Psoas muscle (tissue), 8 donors: ENCODE results near the gene ETS1. TPM values are rescaled to one million over a fixed set of nuclear protein-coding genes. Genes with fewer than 3 reads are reported as not detected.
A peak's percentile ranks its signal among the peaks of the same experiment; 100 is the strongest.

ENCODE experiments used
- ATAC-seq, 4 donors: fragments of 200-7000 bp; cut with Tn5 transposase; one replicate each; pipeline ENCODE4 v1.9.1; 2020; ENCODE audit warnings: moderate library complexity in 3 of 4, mild to moderate bottlenecking in 2 of 4
- DNase-seq, 2 donors: peaks; one replicate each; pipeline ENCODE4 v3.0.0-alpha.2; 2020
- H3K27ac ChIP-seq: fragments of 200-600 bp; one replicate; pipeline ENCODE4 v1.8.0; 2022
- H3K27me3 ChIP-seq, 3 donors: fragments of 200-600 bp in 1 of 3; one replicate each; pipeline versions ENCODE4 v1.6.1 to v1.8.0; 2013 to 2022; ENCODE audit warnings: low read length in 2 of 3, mild to moderate bottlenecking in 2 of 3, moderate library complexity in 1 of 3; ENCODE audit not compliant: insufficient read depth in 3 of 3
- H3K36me3 ChIP-seq, 2 donors: fragments of 200-600 bp in 1 of 2; one replicate each; pipeline versions ENCODE4 v1.6.1 to v1.8.0; 2013 to 2022; ENCODE audit warnings: low read depth in 1 of 2, mild to moderate bottlenecking in 1 of 2, moderate library complexity in 1 of 2; ENCODE audit not compliant: insufficient read depth in 1 of 2
- H3K4me1 ChIP-seq: fragments of 200-600 bp; one replicate; pipeline ENCODE4 v1.8.0; 2022
- H3K4me3 ChIP-seq: fragments of 200-600 bp; one replicate; pipeline ENCODE4 v1.8.0; 2022; ENCODE audit warnings: mild to moderate bottlenecking
- H3K9me3 ChIP-seq: fragments of 200-600 bp; one replicate; pipeline ENCODE4 v1.8.0; 2022
- WGBS, 3 donors: extraction: QIAGEN DNeasy Blood & Tissue Kit; methylation state at CpG; one replicate each; pipeline versions ENCODE4 v1.1.6 to v1.1.7; 2013; 5-methylcytosine and 5-hydroxymethylcytosine counted together
- intact Hi-C, 2 donors: fragments of 100-400 bp; cut with DNase I; formaldehyde crosslinking; loops; one replicate each; pipeline versions ENCODE4 v1.11.0 to v1.14.2; 2022
- polyA plus RNA-seq, 3 donors: library from polyadenylated mRNA; stranded (reverse); fragments of 200-250 nt; gene quantifications; one replicate each; pipeline ENCODE4 v1.2.3, GENCODE V29; 2013
- total RNA-seq, 4 donors: library from RNA; stranded (reverse); fragmentation: NEBNext Ultra II Directional in 2 of 4; extraction: Animal tissue kit (Norgen Biotek cat#: 25700) in 2 of 4; gene quantifications; one replicate each; pipeline versions ENCODE4 v1.2.1 to v1.2.4, GENCODE V29; 2021 to 2023
- TF ChIP-seq, protein P1 (sequence below): fragments of 200-600 bp; IDR thresholded peaks from one replicate; pipeline ENCODE4 v1.8.0; 2022; ENCODE audit warnings: antibody characterized with exemption
- donor health status: healthy with polysubstance abuse.
- donor health status: DM: no; HTN: no; CAD: no; lungs with moderate emphysema.
- donor health status: Bipolar disorder and iron deficiency.
- donor health status: healthy.
- donor health status: DM: yes; HTN: yes; CAD: no.
- donor health status: DM: no; HTN: no; CAD: no.
- donor health status: DM: no; HTN: no; CAD: no.
- donor health status: DM: yes; HTN: yes; CAD: no.

ETS1 gene
- total and polyA plus RNA-seq, 7 donors = 8.5 to 32.4 (median 19.3) TPM

DNA sequence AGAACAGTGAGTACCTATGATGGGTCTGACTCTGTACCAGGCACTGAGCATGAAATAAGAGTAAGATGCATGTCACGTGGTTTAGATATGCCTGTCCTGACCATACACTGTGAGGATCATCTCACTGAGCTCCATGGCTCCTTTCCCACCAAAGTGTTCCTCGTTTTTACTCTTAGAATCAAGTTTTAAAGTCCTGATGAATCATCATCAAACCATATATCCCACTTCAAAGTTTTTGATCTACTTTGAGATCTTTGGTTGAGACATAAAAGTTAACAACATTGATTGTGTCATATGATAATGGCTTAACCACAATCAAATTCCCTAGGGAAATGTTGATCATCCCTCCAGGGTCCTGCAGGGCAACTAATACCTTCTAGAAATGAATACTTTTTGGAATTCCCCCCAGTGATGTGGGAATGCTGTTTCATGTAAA lies 12.8 kb downstream of the ETS1 start:
- no peak overlapping the region for H3K27ac ChIP-seq
- peaks cover 11% of the 10 kb centered on the region for H3K4me1 ChIP-seq
- no peak for DNase-seq
- TF ChIP-seq, protein P1, sequence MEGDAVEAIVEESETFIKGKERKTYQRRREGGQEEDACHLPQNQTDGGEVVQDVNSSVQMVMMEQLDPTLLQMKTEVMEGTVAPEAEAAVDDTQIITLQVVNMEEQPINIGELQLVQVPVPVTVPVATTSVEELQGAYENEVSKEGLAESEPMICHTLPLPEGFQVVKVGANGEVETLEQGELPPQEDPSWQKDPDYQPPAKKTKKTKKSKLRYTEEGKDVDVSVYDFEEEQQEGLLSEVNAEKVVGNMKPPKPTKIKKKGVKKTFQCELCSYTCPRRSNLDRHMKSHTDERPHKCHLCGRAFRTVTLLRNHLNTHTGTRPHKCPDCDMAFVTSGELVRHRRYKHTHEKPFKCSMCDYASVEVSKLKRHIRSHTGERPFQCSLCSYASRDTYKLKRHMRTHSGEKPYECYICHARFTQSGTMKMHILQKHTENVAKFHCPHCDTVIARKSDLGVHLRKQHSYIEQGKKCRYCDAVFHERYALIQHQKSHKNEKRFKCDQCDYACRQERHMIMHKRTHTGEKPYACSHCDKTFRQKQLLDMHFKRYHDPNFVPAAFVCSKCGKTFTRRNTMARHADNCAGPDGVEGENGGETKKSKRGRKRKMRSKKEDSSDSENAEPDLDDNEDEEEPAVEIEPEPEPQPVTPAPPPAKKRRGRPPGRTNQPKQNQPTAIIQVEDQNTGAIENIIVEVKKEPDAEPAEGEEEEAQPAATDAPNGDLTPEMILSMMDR = no peak
- H3K27me3 ChIP-seq = no peaks in the 10 kb centered on the region
- no peak for ATAC-seq
- H3K4me3 ChIP-seq = no peak overlapping the region
- H3K36me3 ChIP-seq = no peaks in the 10 kb centered on the region
- intact Hi-C loops = no loop called here
- 64 to 72% (median 65%) methylated on average over 2 of the region's 2 CpGs for WGBS, 3 donors
- no peaks in the 10 kb centered on the region for H3K9me3 ChIP-seq

DNA sequence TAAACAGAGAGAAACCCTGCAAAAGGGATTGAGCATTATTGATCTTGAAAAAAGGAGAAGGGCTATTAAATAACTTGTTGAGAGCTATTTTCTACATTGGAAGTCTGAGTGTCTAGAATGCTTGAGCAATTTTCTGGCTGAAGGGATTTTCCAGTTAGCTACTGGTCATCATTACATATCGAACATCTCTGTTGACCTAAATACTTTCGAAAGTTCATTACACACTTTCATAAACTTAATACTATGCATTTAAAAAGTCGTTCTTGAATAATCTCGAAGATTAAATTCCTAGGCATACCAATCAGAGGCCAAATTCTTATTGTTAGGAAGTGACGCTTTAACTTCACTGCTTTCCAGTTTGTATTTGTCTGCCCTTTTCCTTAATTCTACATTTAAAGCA lies 13.7 kb downstream of the ETS1 start:
- WGBS, 3 donors = 84 to 92% (median 87%) methylated on average over 5 of the region's 5 CpGs
- ATAC-seq = no peak

DNA sequence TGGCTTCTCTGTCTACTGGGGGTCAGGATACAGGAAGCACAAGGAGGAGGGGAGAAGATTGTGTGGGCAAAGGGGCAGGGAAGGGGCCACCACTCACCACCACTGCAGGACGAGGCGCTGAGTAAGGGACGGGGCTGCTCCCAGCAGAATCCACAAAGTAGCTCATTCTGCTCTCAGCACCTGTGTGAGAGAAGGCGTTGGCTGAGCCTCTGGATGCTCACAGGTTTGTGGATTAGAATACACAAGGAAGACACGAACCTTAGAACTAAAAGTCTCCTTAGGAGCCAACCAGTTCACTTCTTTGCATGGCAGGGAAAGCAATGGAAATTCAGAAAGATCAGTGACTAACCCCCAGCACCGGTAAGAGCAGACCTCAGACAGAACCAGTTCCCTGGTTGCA lies 14.4 kb downstream of the ETS1 start:
- 70 to 78% (median 74%) methylated on average over 6 of the region's 6 CpGs for WGBS, 3 donors
- H3K27ac ChIP-seq = no peak overlapping the region
- intact Hi-C loops = no loop called here
- no peak overlapping the region for H3K4me3 ChIP-seq
- DNase-seq (no peak), ATAC-seq (no peak)
- H3K36me3 ChIP-seq = no peaks in the 10 kb centered on the region
- TF ChIP-seq, protein P1 = no peak
- peaks cover 11% of the 10 kb centered on the region for H3K4me1 ChIP-seq
- no peaks in the 10 kb centered on the region for H3K9me3 ChIP-seq
- no peaks in the 10 kb centered on the region for H3K27me3 ChIP-seq

More for the DNA sequence above, 13.7 kb downstream of the ETS1 start:
- Histone ChIP-seq H3K4me1 (peaks cover 11% of the 10 kb centered on the region), H3K27me3 (no peaks in the 10 kb centered on the region), H3K4me3 (no peak overlapping the region), H3K9me3 (no peaks in the 10 kb centered on the region), H3K27ac (no peak overlapping the region), H3K36me3 (no peaks in the 10 kb centered on the region)
- no peak for DNase-seq
- TF ChIP-seq, protein P1 = no peak
- intact Hi-C loops = no loop called here

DNA sequence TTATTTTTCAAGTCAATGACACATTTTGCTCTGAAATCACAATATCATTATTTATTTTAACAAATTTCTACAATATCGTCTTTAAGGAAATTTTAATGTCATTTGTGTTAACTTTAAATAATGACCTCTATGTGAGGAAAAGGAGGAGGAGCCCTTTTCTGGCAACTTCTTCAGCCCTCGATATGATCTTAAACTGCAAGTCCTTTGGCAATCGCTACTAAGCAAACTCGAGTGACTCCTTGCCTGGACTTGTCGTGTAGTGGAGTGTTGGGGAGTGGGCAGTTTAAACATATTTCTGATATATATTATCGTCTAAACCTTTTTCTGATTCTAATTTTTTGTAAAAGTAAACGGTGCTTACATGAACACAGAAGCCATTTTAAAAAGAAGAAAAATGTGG lies 16.7 kb downstream of the ETS1 start:
- ATAC-seq = no peak
- peaks cover 4% of the 10 kb centered on the region for H3K4me1 ChIP-seq
- H3K27me3 ChIP-seq = no peaks in the 10 kb centered on the region
- WGBS, 3 donors = 66 to 68% (median 67%) methylated on average over 7 of the region's 7 CpGs
- no peak overlapping the region for H3K27ac ChIP-seq
- DNase-seq = no peak
- no peaks in the 10 kb centered on the region for H3K9me3 ChIP-seq
- H3K4me3 ChIP-seq = no peak overlapping the region
- intact Hi-C loops = no loop called here
- H3K36me3 ChIP-seq = no peaks in the 10 kb centered on the region
- TF ChIP-seq, protein P1 = no peak

DNA sequence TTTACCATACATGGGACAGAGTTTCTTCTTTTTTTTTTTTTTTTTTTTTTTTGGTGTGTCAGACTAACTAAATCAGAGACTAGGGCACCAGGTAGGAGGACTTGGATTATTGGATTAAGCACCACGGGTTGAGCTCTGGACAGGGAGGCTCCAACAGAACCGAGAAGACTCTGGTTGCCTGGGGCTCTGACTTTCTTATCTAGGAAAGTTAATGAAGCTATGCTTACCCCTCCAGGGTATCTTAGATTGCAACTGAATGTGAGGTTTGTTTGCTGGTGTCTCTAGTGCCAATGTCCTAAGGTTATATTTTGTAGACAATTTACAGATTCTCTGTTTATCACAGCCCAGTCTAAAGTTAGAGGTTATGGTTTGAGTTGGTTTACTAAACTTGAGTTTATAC lies 18.1 kb downstream of the ETS1 start:
- no peaks in the 10 kb centered on the region for H3K4me1 ChIP-seq
- H3K27ac ChIP-seq = peak overlapping the region; percentile 16
- WGBS, 3 donors = 46 to 61% (median 55%) methylated on average over 2 of the region's 2 CpGs
- H3K27me3 ChIP-seq = no peaks in the 10 kb centered on the region
- ATAC-seq = no peak
- TF ChIP-seq, protein P1 = no peak
- DNase-seq = no peak
- H3K36me3 ChIP-seq = no peaks in the 10 kb centered on the region
- intact Hi-C loops = no loop called here
- no peak overlapping the region for H3K4me3 ChIP-seq
- no peaks in the 10 kb centered on the region for H3K9me3 ChIP-seq
